Activated T-cell treated with anti-CD3 and anti-CD28 coated beads, Interleukin-2, amount 50 U/mL, for 4 hours (primary cell): ENCODE results near the gene TRIM33. TPM values are rescaled to one million over a fixed set of nuclear protein-coding genes. Genes with fewer than 3 reads are reported as not detected.
"Not testable (repeated sequence)": the region's sequence is repeated elsewhere in the genome, so short reads cannot be mapped to it uniquely, and the experiment has no call there.

Experiments used
- ATAC-seq, 2 donors: fragments of 200-7000 bp; cut with Tn5 transposase; one replicate each; pipeline ENCODE4 v1.10.0; 2021
- DNase-seq: peaks from one replicate; pipeline ENCODE4 v3.0.0-alpha.2; 2020
- H3K27me3 Mint-ChIP-seq: one replicate; pipeline ENCODE4 v1.8.0; 2021; ENCODE audit warnings: low read depth, mixed read lengths
- H3K36me3 Mint-ChIP-seq: one replicate; pipeline ENCODE4 v1.8.0; 2022; ENCODE audit warnings: mixed read lengths; ENCODE audit not compliant: insufficient read depth
- H3K4me1 Mint-ChIP-seq: one replicate; pipeline ENCODE4 v1.8.0; 2021; ENCODE audit warnings: low read depth, mixed read lengths
- H3K4me3 Mint-ChIP-seq: one replicate; pipeline ENCODE4 v1.8.0; 2021; ENCODE audit warnings: mild to moderate bottlenecking, moderate library complexity, mixed read lengths
- H3K9me3 Mint-ChIP-seq: one replicate; pipeline ENCODE4 v1.8.0; 2021; ENCODE audit warnings: mixed read lengths
- total RNA-seq, 3 donors: library from RNA; stranded (reverse); gene quantifications; one replicate each; pipeline ENCODE4 v1.2.1, GENCODE V29; 2021

The TRIM33 gene
- total RNA-seq, 3 donors from 2014 or later: 30.0 to 33.0 (median 31.9) TPM

- not testable (repeated sequence) for DNase-seq, H3K4me1 Mint-ChIP-seq, H3K27me3 Mint-ChIP-seq, H3K4me3 Mint-ChIP-seq, ATAC-seq
- H3K9me3 Mint-ChIP-seq: peaks cover 52% of the 10 kb centered on the region
- H3K36me3 Mint-ChIP-seq: peaks cover 26% of the 10 kb centered on the region
These were observed 123.4 kb downstream of the TRIM33 start for GRCh38 chr1:114387585-114387984.

- Mint-ChIP-seq H3K4me3 (no peak overlapping the region), H3K27me3 (no peaks in the 10 kb centered on the region), H3K9me3 (peaks cover 54% of the 10 kb centered on the region), H3K4me1 (no peaks in the 10 kb centered on the region), H3K36me3 (peaks cover 21% of the 10 kb centered on the region)
- ATAC-seq: no peak
- DNase-seq: no peak
These were observed 124.0 kb downstream of the TRIM33 start for GRCh38 chr1:114387010-114387360.

GRCh38 chr1:114386129-114387009 lies 124.6 kb downstream of the TRIM33 start:
- no peak overlapping the region for H3K4me3 Mint-ChIP-seq
- no peaks in the 10 kb centered on the region for H3K27me3 Mint-ChIP-seq
- H3K9me3 Mint-ChIP-seq: peaks cover 54% of the 10 kb centered on the region
- DNase-seq (no peak), ATAC-seq (no peak)
- no peaks in the 10 kb centered on the region for H3K4me1 Mint-ChIP-seq
- peaks cover 15% of the 10 kb centered on the region for H3K36me3 Mint-ChIP-seq

- no peak for ATAC-seq
- Mint-ChIP-seq H3K36me3 (peaks cover 7% of the 10 kb centered on the region), H3K9me3 (peaks cover 53% of the 10 kb centered on the region), H3K4me3 (no peak overlapping the region), H3K4me1 (no peaks in the 10 kb centered on the region), H3K27me3 (no peaks in the 10 kb centered on the region)
- no peak for DNase-seq
These were observed 126.1 kb downstream of the TRIM33 start for GRCh38 chr1:114384922-114385321.

- H3K27me3 Mint-ChIP-seq: no peaks in the 10 kb centered on the region
- H3K36me3 Mint-ChIP-seq: peaks cover 2% of the 10 kb centered on the region
- no peak for DNase-seq
- H3K4me1 Mint-ChIP-seq: no peaks in the 10 kb centered on the region
- ATAC-seq: no peak
- no peak overlapping the region for H3K4me3 Mint-ChIP-seq
- H3K9me3 Mint-ChIP-seq: peaks cover 46% of the 10 kb centered on the region
These were observed 131.0 kb downstream of the TRIM33 start for GRCh38 chr1:114379987-114380386.

GRCh38 chr1:114379358-114379757 lies 131.6 kb downstream of the TRIM33 start:
- Mint-ChIP-seq H3K4me3 (no peak overlapping the region), H3K4me1 (no peaks in the 10 kb centered on the region), H3K9me3 (peaks cover 40% of the 10 kb centered on the region), H3K36me3 (peaks cover 2% of the 10 kb centered on the region), H3K27me3 (no peaks in the 10 kb centered on the region)
- DNase-seq (no peak), ATAC-seq (no peak)

GRCh38 chr1:114377356-114377755 lies 133.6 kb downstream of the TRIM33 start:
- peaks cover 44% of the 10 kb centered on the region for H3K9me3 Mint-ChIP-seq
- H3K36me3 Mint-ChIP-seq: peaks cover 2% of the 10 kb centered on the region
- no peak for ATAC-seq
- no peaks in the 10 kb centered on the region for H3K4me1 Mint-ChIP-seq
- H3K4me3 Mint-ChIP-seq: no peak overlapping the region
- no peak for DNase-seq
- no peaks in the 10 kb centered on the region for H3K27me3 Mint-ChIP-seq

GRCh38 chr1:114369930-114370329 lies 141.1 kb downstream of the TRIM33 start:
- no peaks in the 10 kb centered on the region for H3K4me1 Mint-ChIP-seq
- H3K9me3 Mint-ChIP-seq: peaks cover 12% of the 10 kb centered on the region
- ATAC-seq (no peak), DNase-seq (no peak)
- H3K4me3 Mint-ChIP-seq: no peak overlapping the region
- H3K27me3 Mint-ChIP-seq: peaks cover 3% of the 10 kb centered on the region
- H3K36me3 Mint-ChIP-seq: no peaks in the 10 kb centered on the region

GRCh38 chr1:114369266-114369919 lies 141.6 kb downstream of the TRIM33 start:
- DNase-seq, H3K4me1 Mint-ChIP-seq, H3K36me3 Mint-ChIP-seq, H3K27me3 Mint-ChIP-seq, H3K4me3 Mint-ChIP-seq, ATAC-seq: not testable (repeated sequence)
- H3K9me3 Mint-ChIP-seq: peaks cover 12% of the 10 kb centered on the region

GRCh38 chr1:114368560-114369255 lies 142.3 kb downstream of the TRIM33 start:
- Mint-ChIP-seq H3K4me3 (peak overlapping the region; percentile 30), H3K27me3 (peaks cover 6% of the 10 kb centered on the region), H3K4me1 (no peaks in the 10 kb centered on the region), H3K9me3 (peaks cover 11% of the 10 kb centered on the region), H3K36me3 (no peaks in the 10 kb centered on the region)
- DNase-seq: no peak
- no peak for ATAC-seq

GRCh38 chr1:114367810-114368209 lies 143.2 kb downstream of the TRIM33 start:
- Mint-ChIP-seq H3K36me3 (no peaks in the 10 kb centered on the region), H3K4me1 (no peaks in the 10 kb centered on the region), H3K9me3 (peaks cover 16% of the 10 kb centered on the region), H3K27me3 (peaks cover 6% of the 10 kb centered on the region), H3K4me3 (no peak overlapping the region)
- ATAC-seq (no peak), DNase-seq (no peak)

- H3K9me3 Mint-ChIP-seq: peaks cover 15% of the 10 kb centered on the region
- not testable (repeated sequence) for H3K36me3 Mint-ChIP-seq, ATAC-seq, H3K4me1 Mint-ChIP-seq, H3K4me3 Mint-ChIP-seq, H3K27me3 Mint-ChIP-seq, DNase-seq
These were observed 147.8 kb downstream of the TRIM33 start for GRCh38 chr1:114363230-114363629.

GRCh38 chr1:114359791-114360190 lies 151.2 kb downstream of the TRIM33 start:
- H3K4me1 Mint-ChIP-seq: no peaks in the 10 kb centered on the region
- H3K4me3 Mint-ChIP-seq: no peak overlapping the region

GRCh38 chr1:114355240-114355639 lies 155.8 kb downstream of the TRIM33 start:
- H3K4me1 Mint-ChIP-seq: no peaks in the 10 kb centered on the region
- no peak overlapping the region for H3K4me3 Mint-ChIP-seq
- peaks cover 1% of the 10 kb centered on the region for H3K36me3 Mint-ChIP-seq
- DNase-seq (no peak), ATAC-seq (no peak)
- H3K9me3 Mint-ChIP-seq: no peaks in the 10 kb centered on the region
- no peaks in the 10 kb centered on the region for H3K27me3 Mint-ChIP-seq

More at GRCh38 chr1:114359791-114360190, 151.2 kb downstream of the TRIM33 start:
- Mint-ChIP-seq H3K27me3 (peaks cover 2% of the 10 kb centered on the region), H3K36me3 (peaks cover 1% of the 10 kb centered on the region), H3K9me3 (peaks cover 15% of the 10 kb centered on the region)
- no peak for DNase-seq
- ATAC-seq: no peak
